ENCODE measurements around the gene C20orf202.
A peak's percentile ranks its signal among the peaks of the same experiment; 100 is the strongest.
"Not testable (repeated sequence)": the region's sequence is repeated elsewhere in the genome, so short reads cannot be mapped to it uniquely, and the experiment has no call there.

Gene C20orf202

GRCh38 chr20:1212023-1212422, 8.8 kb downstream of the C20orf202 start:
- DNase-seq = no peak

GRCh38 chr20:1212607-1213396, 9.5 kb downstream of the C20orf202 start:
- peak; percentile 4 for DNase-seq

- no peak for DNase-seq
These were observed 11.6 kb downstream of the C20orf202 start for GRCh38 chr20:1214838-1215261.

- no peak for DNase-seq
These were observed 12.3 kb downstream of the C20orf202 start for GRCh38 chr20:1215386-1216170.

GRCh38 chr20:1216527-1217427, 13.5 kb downstream of the C20orf202 start:
- DNase-seq = not testable (repeated sequence)

- DNase-seq = not testable (repeated sequence)
These were observed 19.5 kb downstream of the C20orf202 start for GRCh38 chr20:1222750-1223149.

GRCh38 chr20:1224205-1224890, 21.1 kb downstream of the C20orf202 start:
- DNase-seq = no peak

- peak; percentile 22 for DNase-seq
These were observed 22.1 kb downstream of the C20orf202 start for GRCh38 chr20:1225263-1225782.

- DNase-seq = no peak
These were observed 22.8 kb downstream of the C20orf202 start, which contains the start of gene RAD21L1 for GRCh38 chr20:1225783-1226654. TSS of gene RAD21L1 (plus strand) at chr20:1226044. CDS start at chr20:1228454, 2,410 bp downstream.

GRCh38 chr20:1229541-1229940, 26.3 kb downstream of the C20orf202 start:
- DNase-seq = no peak

GRCh38 chr20:1232286-1233111, 29.2 kb downstream of the C20orf202 start:
- DNase-seq = no peak

GRCh38 chr20:1240549-1240948, 37.3 kb downstream of the C20orf202 start:
- DNase-seq = no peak

- no peak for DNase-seq
These were observed 38.2 kb downstream of the C20orf202 start for GRCh38 chr20:1241456-1241855.

GRCh38 chr20:1242099-1242498, 38.8 kb downstream of the C20orf202 start:
- no peak for DNase-seq

GRCh38 chr20:1242530-1242929, 39.3 kb downstream of the C20orf202 start:
- no peak for DNase-seq

GRCh38 chr20:1245578-1245977, 42.3 kb downstream of the C20orf202 start:
- DNase-seq = no peak

- no peak for DNase-seq
These were observed 44.4 kb downstream of the C20orf202 start for GRCh38 chr20:1247689-1248088.

- not testable (repeated sequence) for DNase-seq
These were observed 47.0 kb downstream of the C20orf202 start for GRCh38 chr20:1250282-1250681.

GRCh38 chr20:1252416-1252815, 49.2 kb downstream of the C20orf202 start:
- no peak for DNase-seq

- DNase-seq = no peak
These were observed 51.0 kb downstream of the C20orf202 start for GRCh38 chr20:1254254-1254653.
